Stimulated activated CD8-positive, alpha-beta memory T cell treated with anti-CD3 and anti-CD28 coated beads, Interleukin-15, amount 100 ng/mL, for 1 hour (primary cell): ENCODE measurements around the gene DLG5.

ENCODE experiments used
- DNase-seq: peaks from one replicate; pipeline ENCODE4 v3.0.0-alpha.2; 2020; ENCODE audit warnings: low read depth

DLG5 gene

DNA sequence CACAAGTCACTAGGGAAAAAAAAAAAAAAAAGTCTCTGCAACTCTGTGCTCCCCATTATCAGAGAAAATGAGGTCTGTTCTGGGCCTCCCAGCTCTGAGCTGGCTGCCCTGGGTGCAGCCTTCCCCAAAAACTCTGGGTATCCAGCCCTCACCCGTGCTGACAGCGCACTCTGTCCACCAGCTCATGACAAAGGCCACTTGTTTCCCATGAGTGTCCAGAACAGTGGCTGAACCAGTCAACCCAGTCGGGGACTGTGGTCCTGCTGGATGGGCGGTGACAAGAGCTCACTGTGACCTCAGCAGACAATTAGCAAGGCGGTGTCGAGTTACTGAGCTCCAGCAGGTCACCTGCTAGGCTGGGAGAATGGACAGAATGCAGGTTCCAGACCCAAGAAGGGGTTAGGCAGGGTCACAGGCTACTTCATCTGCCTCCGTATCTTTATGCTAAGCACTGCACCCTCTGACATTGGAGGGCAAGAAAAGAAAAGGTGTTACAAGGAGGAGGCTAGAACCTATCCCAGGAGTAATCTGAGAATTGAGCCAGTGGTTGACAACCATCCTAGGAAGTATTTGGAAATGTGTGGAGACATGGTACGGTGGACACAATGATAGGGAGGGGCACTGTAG lies 37.2 kb downstream of the DLG5 start:
- no peak for DNase-seq

GRCh38 chr10:77888356-77888703 lies 38.2 kb downstream of the DLG5 start:
- DNase-seq, result no peak

GRCh38 chr10:77887631-77888355 lies 38.8 kb downstream of the DLG5 start:
- no peak for DNase-seq

- no peak for DNase-seq
Measured at GRCh38 chr10:77886795-77887355, 39.7 kb downstream of the DLG5 start.

GRCh38 chr10:77884181-77884580 lies 42.4 kb downstream of the DLG5 start:
- DNase-seq, result no peak

DNA sequence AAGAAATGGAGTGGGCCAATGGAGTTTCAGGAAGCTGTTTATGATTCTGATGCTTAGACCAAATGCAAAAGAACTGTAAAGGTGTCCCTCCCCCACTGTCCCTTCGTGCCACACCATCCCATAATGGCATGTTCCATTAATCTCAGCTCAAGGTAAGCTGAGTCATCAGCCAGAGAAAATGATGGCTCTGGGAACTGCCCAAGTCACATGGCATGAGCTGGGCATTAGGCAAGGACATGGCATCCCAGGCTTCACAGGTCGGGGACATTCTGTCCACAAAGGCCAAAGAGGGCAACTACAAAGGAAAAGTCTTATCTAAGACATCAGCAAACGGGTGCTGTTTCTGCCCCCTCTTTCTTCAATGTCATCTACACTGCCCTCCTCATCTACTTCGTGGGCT lies 44.9 kb downstream of the DLG5 start:
- no peak for DNase-seq

GRCh38 chr10:77881222-77881621 lies 45.3 kb downstream of the DLG5 start:
- no peak for DNase-seq

GRCh38 chr10:77879710-77880109 lies 46.8 kb downstream of the DLG5 start:
- DNase-seq, result no peak

DNA sequence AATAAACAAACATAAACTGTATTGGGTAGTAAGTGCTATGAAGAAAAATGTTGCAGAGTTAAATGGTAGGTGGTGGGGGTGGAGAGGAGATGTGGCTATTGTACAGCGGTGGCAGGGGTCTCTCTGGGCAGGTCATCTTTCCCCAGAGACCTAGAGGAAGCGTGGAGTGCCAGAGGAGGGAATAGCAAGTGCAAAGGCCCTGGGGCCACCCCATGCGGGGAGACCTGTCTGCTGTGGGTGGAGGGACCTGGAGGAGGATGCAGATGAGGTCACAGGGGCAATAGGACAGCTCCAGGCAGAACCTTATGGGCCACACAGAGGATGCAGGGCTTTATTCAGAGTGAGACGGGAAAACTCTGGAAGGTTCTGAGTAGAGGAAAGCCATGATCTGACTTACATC lies 47.5 kb downstream of the DLG5 start:
- no peak for DNase-seq

DNA sequence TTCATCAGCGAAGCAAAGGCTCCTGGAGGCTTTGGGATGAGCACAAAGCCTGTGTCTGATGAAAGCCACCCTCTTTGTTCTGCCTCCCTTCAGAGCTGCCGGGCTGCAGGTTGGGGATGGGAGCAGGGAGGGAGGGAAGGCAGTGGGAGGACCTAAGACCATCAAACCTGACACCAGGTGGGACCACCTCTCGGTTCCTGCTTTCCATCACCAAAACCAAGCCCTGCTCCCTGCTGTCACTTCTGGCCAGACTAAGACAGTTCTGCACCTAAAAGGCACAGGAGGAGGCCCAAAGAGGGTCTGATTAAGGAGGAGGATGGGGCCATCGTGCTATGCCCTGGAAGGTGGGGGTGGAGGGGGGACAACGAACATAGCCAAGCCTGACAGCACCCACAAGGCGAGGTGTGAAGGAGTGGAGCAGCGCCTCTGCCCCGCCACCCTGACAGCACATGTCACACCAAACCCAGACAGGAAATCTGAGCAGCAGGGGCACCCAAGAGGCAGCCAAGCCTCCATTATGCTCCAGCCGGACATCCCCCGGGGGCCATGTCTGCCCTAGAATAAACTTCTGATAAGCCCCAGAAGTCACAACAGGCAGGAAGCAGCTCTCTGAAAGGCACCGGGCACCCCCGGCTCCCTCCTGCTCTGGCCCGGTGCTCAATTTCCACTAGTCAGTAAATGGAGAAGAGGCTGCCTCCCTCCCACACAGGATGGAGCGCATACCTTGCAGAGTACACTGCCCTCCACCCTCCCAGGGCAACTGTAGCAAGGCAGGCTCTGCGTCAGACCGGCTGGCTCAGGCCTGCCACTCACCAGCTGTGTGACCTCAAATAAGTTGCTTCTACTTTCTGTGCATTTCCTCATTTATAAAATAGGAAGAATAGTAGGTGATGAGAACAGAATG lies 48.9 kb downstream of the DLG5 start:
- DNase-seq, result peak; percentile 12

- no peak for DNase-seq
Measured at GRCh38 chr10:77875730-77876129, 50.8 kb downstream of the DLG5 start.

DNA sequence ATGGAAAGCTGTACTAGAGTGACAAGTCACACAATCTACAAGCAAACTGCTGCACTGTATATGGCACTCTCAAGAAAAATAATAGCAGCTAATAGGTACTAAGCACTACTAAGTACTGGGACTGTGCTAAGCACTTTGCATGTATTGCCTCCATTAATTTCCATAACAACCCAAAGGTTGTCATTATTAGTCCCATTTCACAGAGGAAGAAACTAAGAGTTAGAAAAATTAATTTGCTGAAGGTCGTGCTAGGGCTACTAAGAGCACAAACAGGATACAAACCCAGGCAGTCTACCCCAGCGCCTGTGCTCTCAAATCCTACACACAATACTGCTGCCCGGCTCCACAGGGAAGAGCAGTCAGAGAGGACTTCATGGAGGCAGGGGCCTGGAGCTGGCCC lies 51.7 kb downstream of the DLG5 start:
- no peak for DNase-seq

GRCh38 chr10:77873536-77874380 lies 52.8 kb downstream of the DLG5 start:
- peak; percentile 2 for DNase-seq

- DNase-seq, result no peak
Measured at GRCh38 chr10:77872947-77873535, 53.5 kb downstream of the DLG5 start.

GRCh38 chr10:77872151-77872946 lies 54.2 kb downstream of the DLG5 start:
- no peak for DNase-seq

DNA sequence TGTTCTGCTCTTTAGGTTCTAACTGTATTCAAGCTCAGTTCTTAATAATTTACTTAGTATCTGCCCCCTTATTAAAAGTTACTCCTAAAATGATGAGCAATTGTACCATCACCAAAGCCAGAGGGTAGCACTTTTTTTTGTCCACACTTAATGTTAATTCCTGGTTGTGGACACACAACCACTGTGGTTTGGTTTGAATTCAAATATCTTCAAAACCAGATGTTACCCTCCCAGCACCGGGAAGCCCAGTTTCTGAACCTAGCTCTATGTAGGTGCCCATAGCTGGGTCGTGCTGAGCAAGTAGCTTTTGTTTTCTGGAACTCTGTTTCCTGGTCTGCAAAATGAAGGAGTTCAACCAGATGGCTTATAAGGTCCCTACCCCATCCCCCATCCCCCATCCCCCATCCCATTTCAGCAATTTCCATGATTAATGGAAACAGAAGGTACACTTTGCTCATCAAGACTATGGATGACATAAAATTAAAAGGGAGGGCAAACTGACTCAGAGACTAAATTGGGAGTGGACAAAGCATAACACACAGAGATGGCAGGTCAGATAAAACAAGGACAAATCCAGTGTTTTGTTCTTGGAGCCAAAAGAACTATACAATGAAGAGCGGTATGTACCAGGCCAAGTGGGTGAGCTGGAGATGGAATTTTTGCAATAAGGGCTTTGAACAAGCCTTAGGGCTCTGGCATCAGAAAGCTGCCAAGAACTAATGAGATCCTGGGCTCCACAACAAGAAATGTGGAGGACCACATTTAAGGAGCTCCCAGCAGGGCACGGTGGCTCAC lies 56.7 kb downstream of the DLG5 start:
- no peak for DNase-seq

DNA sequence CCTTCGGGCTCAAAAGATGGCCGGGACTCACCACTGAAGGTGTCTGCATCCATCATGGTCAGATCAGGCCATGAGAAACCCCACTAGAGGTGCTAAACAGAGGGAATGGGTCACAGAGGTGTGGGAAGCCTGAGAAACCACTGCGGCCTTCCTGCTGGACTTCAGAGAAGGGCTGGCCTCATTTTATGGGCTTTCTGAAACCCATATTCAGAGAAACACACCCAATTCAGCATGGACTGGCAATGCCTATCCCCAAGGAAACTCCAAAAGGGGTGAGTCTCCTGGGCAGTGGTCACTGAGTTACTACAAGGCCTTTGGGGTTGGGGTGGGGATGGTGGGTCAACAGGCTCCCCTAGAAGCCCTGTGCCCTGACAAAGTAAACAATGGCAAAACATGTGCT lies 58.0 kb downstream of the DLG5 start:
- DNase-seq, result no peak

DNA sequence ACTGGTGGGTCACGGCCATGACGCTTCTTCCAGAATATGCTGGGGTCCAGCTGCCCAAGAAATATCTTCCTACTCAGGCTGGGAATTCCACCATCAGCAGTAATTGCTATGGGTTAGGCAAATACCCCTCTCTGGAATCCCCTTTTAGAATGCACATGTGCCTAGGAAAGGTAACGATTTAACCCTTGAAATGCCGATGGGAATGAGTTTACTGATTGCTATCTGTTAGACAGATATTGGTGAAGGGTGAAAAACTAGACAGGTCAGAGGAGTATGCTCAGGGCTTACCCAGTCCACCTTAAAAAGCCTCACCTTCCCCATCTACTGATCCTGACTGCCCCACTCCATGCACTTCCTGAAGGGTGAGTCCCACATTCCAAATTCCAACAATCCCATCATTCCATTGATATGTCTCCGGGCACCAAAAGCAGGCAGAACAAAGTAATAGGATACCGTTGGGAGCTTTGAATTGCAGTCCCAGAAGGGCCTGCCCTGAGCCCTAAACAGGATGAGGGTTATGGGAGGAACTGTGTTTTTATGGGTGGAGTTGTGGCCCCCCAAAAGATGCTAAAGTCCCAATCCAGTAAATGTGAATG lies 59.3 kb downstream of the DLG5 start:
- DNase-seq, result no peak

GRCh38 chr10:77866598-77866997 lies 60.0 kb downstream of the DLG5 start:
- no peak for DNase-seq
